Germinal center (tissue), 1 donor: ENCODE data around the gene ZDHHC14.
"Not testable (repeated sequence)": the region's sequence is repeated elsewhere in the genome, so short reads cannot be mapped to it uniquely, and the experiment has no call there.

Experiments used
- DNase-seq: peaks from one replicate; pipeline ENCODE4 v3.0.0; 2012; ENCODE audit warnings: mixed read lengths, low spot score

ZDHHC14 gene

DNA sequence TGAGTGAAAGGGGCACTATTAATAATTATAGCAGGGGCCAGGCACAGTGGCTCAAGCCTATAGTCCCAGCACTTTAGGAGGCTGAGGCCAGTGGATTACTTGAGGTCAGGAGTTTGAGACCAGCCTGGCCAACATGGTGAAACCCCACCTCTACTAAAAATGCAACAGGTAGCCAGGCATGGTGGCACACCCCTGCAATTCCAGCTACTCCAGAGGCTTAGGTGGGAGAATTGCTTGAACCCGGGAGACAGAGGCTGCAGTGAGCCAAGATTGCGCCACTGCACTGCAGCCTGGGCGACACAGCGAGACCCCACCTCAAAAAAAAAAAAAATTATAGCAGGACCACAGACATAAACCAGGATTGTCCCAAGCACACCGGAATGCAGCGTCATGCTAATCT lies 340.0 kb downstream of the ZDHHC14 start:
- not testable (repeated sequence) for DNase-seq

DNA sequence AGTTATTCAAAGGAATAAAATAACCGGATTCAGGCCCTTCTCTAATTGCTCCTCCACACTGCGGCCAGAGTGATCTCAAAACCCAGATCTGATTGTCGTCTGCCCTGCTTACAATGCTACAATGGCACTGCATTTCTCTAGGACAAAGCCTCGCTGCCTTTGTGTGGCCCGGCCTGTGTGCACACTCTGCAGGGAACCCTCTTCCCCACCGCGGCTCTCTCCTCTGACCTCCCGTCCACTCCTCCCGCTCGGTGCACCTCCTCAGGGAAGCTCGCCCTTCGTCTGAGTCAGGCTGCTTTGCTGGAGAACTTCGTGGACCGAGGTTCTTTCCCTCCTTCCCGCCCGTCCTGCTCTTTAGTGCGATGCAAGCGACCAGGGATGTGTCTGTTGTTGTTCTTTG lies 340.4 kb downstream of the ZDHHC14 start:
- no peak for DNase-seq

DNA sequence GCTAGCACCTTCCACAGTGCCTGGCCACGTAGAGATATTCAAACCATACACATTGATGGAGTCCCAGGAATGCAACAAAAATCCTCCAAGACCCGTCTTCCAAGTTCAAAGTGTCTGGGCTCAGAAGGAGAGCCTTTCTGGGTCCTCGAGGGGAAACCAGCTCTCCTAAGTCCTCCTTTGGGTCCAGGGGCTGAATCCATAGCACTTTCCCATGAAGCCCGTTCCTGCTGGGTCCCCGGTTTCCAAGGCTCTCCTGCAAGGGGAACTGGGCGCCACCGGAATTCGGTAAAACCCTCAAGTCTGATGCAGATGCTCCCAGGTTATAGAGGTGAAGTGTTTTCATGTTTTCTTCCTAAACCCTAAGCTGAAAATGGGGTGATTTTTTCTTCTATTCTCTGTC lies 340.8 kb downstream of the ZDHHC14 start:
- DNase-seq, result no peak

DNA sequence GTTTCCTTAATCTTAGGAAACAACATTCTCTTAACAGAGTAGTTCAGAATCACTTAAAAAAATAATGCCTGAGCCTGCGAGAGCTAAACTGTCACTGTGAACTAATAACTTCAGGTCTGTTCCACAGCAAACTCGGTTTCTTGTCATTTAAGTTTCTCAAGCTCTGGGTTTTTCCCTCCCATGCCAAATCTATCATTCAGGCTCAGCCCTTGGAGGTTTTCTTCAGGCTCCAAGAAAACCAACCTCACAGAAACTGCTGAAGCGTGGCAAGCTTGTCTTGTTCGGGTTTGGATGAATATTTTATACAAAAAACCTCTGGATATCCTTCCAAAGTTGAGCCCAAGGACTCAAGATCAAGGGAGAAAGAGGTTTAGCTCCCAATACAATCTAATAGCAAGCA lies 342.4 kb downstream of the ZDHHC14 start:
- no peak for DNase-seq

DNA sequence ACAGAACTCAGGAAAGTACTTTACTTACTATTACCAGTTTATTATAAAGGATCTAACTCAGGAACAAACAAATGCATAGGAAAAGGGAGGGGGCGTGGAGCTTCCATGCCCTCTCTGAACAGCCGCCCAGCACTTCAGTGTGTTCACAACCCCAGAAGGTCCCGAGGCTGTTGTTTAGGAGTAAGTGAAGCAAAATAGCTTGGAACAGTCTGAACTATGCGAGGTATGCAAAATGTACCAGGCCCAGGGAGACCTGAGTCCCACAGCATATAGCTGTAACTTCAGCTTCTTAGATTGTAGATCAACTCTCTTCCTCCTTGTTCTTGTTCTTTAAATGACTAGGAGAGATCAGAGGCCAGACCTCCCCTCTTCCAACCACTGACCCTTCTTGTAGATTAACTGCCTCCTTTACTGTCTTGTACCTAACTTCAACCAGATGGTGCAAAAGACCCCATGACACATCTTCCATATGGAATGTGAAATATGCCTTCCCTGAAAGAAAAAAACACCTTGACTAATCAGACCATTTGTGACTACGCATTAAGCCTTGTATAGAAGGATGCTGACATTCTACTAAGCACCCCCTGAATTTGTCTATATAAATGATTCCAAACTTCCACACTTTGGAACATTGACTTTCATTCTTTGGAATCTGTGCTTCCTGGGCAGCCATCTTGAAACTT lies 343.3 kb downstream of the ZDHHC14 start:
- no peak for DNase-seq

DNA sequence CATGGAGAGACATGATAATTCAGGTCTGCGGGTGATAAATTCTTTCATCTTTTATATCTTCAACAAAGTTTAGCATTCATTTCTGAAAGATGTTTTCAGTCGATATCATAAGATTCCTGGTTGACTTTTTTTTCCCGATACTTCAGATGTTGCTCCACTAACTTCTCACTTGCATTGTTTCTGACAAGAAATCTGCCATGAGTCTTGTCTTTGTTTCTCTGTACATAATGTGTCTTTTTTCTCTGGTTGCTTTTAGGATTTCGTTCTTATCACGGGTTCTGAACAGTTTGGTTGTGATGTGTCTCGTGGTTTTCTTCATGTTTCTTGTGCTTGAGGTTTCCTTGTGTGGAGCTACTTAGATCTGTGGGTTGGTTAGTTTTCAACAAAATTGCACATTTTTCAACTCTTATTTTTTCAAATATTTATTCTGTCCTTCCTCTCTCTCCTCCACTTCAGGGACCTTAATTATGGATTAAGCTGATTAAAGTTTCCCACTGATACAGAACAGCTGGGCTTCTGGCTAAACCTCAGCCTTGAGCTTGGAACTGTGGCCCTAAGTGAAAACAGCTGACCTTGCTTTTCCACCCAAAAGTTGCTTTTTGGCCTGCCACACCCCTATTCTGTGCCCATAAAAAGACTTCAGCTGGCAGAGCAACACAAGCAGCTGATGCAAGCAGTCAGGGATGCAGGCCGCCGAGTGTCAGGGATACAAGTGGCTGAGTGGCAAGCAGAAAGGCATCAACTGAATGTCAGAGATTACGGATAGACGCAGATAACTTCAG lies 344.2 kb downstream of the ZDHHC14 start:
- DNase-seq, result no peak

DNA sequence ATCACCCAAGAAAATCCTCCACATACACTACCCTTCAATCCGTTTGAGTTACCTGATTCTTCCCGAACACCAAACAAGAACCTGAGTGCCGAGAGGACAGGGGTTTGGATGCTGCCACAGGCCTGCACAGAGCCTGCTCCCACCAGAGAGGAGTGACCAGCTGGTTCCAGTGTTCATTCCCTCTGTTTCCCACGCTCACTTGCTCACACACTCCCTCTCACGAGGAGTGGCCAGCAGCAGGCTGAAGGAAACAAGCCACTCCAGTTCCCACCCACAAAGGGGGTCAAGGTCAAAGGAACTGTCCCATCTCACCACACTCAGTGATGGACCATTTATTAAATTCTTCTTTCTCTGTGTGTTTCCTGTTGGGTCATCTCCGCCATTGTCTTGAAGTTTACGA lies 344.8 kb downstream of the ZDHHC14 start:
- DNase-seq, result no peak

DNA sequence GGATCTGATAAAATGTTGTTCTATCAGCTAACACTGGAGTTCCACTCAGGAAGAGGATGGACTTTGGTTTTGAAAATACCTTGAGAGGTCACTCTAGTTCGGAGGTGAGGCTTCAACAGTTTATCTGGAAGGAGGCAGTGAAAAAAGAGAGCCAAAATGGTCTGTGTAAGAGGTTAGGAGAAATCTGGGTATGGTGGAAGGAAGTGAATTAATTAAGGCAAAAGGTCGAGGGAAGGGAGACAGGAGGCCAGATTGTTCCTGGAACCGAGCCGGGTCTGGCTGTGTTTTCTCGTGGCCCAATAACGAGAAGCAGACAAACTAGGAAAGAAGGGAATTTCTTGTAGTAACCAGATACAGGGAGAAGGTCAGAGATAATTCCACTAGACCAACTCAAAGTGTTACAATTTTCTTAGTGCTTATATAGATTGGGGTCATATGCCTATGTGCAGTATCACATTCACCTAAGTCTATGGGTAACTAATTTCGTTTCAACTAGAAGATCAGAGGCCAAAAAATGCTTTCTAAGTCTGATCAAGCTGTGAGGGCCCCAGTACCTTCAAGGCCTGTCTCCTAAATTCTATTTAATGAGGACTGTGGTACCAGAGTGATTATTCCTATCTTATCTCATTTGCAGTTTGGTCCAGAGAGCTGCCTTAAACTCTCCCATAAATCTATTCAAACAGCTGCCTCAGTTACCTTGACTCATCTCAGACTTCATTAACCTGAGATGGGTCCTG lies 346.1 kb downstream of the ZDHHC14 start:
- no peak for DNase-seq
